ENCODE results near the gene KRT15.

- TF ChIP-seq ZNF639 (CRISPR knock-in tag; conservative IDR thresholded peaks at IDR 0.05 in 1 of 2, IDR thresholded peaks at IDR 0.05 in 1 of 2): no peak
- no peak for TF ChIP-seq NFYB (IDR thresholded peaks at IDR 0.05; ENCODE audit: extremely low read depth, insufficient read length)
- TF ChIP-seq CTCF (IDR thresholded peaks at IDR 0.05 in 2 of 3, conservative IDR thresholded peaks at IDR 0.05 in 1 of 3; ENCODE audit: insufficient read depth in 2 of 3, low read depth in 1 of 3, low read length in 3 of 3): 0 out of 6 replicates have a peak, but pooled peaks of 1 of the 3 experiments have one; percentile 3
- TF ChIP-seq USF1 (CRISPR knock-in tag; IDR thresholded peaks at IDR 0.05): no peak
- no peak for TF ChIP-seq MXI1 (IDR thresholded peaks at IDR 0.05; ENCODE audit: low read depth, low read length)
- no peak for TF ChIP-seq ARNT (IDR thresholded peaks at IDR 0.05)
- no peak for TF ChIP-seq ELF1 (tag; IDR thresholded peaks at IDR 0.05)
- no peak for TF ChIP-seq CBX2 (IDR thresholded peaks at IDR 0.05; ENCODE audit: insufficient read depth, low read length, poor library complexity, severe bottlenecking)
- TF ChIP-seq NR1H2 (CRISPR knock-in tag; IDR thresholded peaks at IDR 0.05): no peak
- TF ChIP-seq CHD4 (IDR thresholded peaks at IDR 0.05; ENCODE audit: insufficient read depth, insufficient replicate concordance, low read depth, low read length, poor library complexity, severe bottlenecking): no peak
Measured at GRCh38 chr17:41529491-41529915, 10.8 kb upstream of the KRT15 start.
